H1 (cell line): ENCODE results near the gene NUP50. TPM values are rescaled to one million over a fixed set of nuclear protein-coding genes. Genes with fewer than 3 reads are reported as not detected.

Experiments used
- ATF2 ChIP-seq: IDR thresholded peaks from 2 replicates; pipeline ENCODE4 v1.6.1; 2012; ENCODE audit warnings: low read length, inconsistent platforms
- CEBPB ChIP-seq: IDR thresholded peaks from 2 replicates; pipeline ENCODE4 v1.6.1; 2012; ENCODE audit warnings: low read depth, low read length
- FOSL1 ChIP-seq: IDR thresholded peaks from 2 replicates; pipeline ENCODE4 v1.6.1; 2011; ENCODE audit warnings: mild to moderate bottlenecking, low read depth, low read length, moderate library complexity; ENCODE audit not compliant: insufficient read depth
- SP4 ChIP-seq: IDR thresholded peaks from 2 replicates; pipeline ENCODE4 v1.6.1; 2012; ENCODE audit warnings: low read length, inconsistent platforms
- TAF1 ChIP-seq: IDR thresholded peaks from 2 replicates; pipeline ENCODE4 v1.6.1; 2011; ENCODE audit warnings: mild to moderate bottlenecking, low read depth, low read length
- polyA plus RNA-seq, 7 experiments: library from polyadenylated mRNA; depleted of rRNA in 3 of 7; stranded (reverse) in 5 of 7; unstranded in 2 of 7; fragments of >200 nt in 5 of 7; fragments of 200-250 nt in 2 of 7; gene quantifications; 1 replicate in 5 of 7; 2 replicates in 1 of 7; 4 replicates in 1 of 7; pipeline versions ENCODE4 v1.2.1 to v1.2.3, GENCODE V29; 2011 to 2013; ENCODE audit warnings: missing spikeins in 2 of 7, mixed read lengths in 2 of 7
- total RNA-seq: library from RNA; stranded (reverse); fragmentation: NEBNext Ultra II Directional; extraction: Animal tissue kit (Norgen Biotek cat#: 25700); gene quantifications from 2 replicates; pipeline ENCODE4 v1.2.1, GENCODE V29; 2021
- TF ChIP-seq, protein P1 (sequence below): fragments of 300-600 bp; sonication (generic); IDR thresholded peaks from 2 replicates; pipeline ENCODE4 v1.7.1; 2012; ENCODE audit warnings: low read length, moderate library complexity, mild to moderate bottlenecking, inconsistent platforms; ENCODE audit not compliant: insufficient replicate concordance

NUP50 gene
- total and polyA plus RNA-seq, 2 of the 8 experiments (the other 6 are each of a cell fraction or from before 2014, with no cell fraction given) = 20.0 to 112 TPM

GRCh38 chr22:45151503-45151902 is 12.2 kb upstream of the NUP50 start (continued):
- TF ChIP-seq, protein P1, sequence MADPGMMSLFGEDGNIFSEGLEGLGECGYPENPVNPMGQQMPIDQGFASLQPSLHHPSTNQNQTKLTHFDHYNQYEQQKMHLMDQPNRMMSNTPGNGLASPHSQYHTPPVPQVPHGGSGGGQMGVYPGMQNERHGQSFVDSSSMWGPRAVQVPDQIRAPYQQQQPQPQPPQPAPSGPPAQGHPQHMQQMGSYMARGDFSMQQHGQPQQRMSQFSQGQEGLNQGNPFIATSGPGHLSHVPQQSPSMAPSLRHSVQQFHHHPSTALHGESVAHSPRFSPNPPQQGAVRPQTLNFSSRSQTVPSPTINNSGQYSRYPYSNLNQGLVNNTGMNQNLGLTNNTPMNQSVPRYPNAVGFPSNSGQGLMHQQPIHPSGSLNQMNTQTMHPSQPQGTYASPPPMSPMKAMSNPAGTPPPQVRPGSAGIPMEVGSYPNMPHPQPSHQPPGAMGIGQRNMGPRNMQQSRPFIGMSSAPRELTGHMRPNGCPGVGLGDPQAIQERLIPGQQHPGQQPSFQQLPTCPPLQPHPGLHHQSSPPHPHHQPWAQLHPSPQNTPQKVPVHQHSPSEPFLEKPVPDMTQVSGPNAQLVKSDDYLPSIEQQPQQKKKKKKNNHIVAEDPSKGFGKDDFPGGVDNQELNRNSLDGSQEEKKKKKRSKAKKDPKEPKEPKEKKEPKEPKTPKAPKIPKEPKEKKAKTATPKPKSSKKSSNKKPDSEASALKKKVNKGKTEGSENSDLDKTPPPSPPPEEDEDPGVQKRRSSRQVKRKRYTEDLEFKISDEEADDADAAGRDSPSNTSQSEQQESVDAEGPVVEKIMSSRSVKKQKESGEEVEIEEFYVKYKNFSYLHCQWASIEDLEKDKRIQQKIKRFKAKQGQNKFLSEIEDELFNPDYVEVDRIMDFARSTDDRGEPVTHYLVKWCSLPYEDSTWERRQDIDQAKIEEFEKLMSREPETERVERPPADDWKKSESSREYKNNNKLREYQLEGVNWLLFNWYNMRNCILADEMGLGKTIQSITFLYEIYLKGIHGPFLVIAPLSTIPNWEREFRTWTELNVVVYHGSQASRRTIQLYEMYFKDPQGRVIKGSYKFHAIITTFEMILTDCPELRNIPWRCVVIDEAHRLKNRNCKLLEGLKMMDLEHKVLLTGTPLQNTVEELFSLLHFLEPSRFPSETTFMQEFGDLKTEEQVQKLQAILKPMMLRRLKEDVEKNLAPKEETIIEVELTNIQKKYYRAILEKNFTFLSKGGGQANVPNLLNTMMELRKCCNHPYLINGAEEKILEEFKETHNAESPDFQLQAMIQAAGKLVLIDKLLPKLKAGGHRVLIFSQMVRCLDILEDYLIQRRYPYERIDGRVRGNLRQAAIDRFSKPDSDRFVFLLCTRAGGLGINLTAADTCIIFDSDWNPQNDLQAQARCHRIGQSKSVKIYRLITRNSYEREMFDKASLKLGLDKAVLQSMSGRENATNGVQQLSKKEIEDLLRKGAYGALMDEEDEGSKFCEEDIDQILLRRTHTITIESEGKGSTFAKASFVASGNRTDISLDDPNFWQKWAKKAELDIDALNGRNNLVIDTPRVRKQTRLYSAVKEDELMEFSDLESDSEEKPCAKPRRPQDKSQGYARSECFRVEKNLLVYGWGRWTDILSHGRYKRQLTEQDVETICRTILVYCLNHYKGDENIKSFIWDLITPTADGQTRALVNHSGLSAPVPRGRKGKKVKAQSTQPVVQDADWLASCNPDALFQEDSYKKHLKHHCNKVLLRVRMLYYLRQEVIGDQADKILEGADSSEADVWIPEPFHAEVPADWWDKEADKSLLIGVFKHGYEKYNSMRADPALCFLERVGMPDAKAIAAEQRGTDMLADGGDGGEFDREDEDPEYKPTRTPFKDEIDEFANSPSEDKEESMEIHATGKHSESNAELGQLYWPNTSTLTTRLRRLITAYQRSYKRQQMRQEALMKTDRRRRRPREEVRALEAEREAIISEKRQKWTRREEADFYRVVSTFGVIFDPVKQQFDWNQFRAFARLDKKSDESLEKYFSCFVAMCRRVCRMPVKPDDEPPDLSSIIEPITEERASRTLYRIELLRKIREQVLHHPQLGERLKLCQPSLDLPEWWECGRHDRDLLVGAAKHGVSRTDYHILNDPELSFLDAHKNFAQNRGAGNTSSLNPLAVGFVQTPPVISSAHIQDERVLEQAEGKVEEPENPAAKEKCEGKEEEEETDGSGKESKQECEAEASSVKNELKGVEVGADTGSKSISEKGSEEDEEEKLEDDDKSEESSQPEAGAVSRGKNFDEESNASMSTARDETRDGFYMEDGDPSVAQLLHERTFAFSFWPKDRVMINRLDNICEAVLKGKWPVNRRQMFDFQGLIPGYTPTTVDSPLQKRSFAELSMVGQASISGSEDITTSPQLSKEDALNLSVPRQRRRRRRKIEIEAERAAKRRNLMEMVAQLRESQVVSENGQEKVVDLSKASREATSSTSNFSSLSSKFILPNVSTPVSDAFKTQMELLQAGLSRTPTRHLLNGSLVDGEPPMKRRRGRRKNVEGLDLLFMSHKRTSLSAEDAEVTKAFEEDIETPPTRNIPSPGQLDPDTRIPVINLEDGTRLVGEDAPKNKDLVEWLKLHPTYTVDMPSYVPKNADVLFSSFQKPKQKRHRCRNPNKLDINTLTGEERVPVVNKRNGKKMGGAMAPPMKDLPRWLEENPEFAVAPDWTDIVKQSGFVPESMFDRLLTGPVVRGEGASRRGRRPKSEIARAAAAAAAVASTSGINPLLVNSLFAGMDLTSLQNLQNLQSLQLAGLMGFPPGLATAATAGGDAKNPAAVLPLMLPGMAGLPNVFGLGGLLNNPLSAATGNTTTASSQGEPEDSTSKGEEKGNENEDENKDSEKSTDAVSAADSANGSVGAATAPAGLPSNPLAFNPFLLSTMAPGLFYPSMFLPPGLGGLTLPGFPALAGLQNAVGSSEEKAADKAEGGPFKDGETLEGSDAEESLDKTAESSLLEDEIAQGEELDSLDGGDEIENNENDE = no peak
- no peak for TF ChIP-seq ATF2
- no peak for TF ChIP-seq FOSL1
- TF ChIP-seq TAF1 = no peak
- TF ChIP-seq CEBPB = no peak
- TF ChIP-seq SP4 = no peak
